ENCODE data around the gene TRIM29.
A peak's percentile ranks its signal among the peaks of the same experiment; 100 is the strongest.

Gene TRIM29

DNA sequence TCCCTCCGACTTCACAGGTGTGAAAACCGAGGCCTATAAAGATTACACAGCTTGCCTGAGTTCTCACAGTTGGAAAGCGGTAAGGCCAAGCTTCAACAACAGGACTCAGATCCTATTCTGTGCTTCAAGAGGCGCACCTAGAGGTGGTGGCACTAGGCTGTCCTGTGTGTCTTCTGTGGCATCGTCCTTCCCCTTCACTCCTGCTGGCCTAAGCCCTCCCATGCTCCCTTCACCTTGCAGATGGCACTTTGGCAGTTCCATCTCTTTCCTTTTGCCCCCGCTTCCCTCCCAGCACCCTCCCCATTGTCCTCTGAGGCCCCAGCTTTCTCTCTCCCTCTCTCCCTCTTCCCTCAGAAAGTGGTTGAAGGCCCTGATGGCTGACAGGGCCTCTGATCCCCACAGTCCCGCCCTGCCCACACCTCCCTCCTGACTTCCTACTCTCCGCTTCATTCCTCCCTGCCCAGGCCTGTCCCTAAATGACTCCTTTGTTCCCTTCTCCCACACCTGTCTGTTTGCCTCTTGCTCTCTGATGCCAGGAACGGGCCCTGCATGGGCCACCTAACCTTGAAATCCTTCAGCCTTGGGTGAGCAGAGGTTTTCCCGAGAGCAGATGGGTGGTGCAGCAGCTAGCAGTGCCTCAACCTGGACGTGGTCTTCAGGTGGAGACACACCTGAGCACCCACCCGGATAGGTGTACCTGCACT is 5.8 kb downstream of the TRIM29 start:
- TF ChIP-seq, protein P1, sequence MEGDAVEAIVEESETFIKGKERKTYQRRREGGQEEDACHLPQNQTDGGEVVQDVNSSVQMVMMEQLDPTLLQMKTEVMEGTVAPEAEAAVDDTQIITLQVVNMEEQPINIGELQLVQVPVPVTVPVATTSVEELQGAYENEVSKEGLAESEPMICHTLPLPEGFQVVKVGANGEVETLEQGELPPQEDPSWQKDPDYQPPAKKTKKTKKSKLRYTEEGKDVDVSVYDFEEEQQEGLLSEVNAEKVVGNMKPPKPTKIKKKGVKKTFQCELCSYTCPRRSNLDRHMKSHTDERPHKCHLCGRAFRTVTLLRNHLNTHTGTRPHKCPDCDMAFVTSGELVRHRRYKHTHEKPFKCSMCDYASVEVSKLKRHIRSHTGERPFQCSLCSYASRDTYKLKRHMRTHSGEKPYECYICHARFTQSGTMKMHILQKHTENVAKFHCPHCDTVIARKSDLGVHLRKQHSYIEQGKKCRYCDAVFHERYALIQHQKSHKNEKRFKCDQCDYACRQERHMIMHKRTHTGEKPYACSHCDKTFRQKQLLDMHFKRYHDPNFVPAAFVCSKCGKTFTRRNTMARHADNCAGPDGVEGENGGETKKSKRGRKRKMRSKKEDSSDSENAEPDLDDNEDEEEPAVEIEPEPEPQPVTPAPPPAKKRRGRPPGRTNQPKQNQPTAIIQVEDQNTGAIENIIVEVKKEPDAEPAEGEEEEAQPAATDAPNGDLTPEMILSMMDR (IDR thresholded peaks at IDR 0.05; ENCODE audit: insufficient read depth, low read length, missing control alignments), result no peak
- DNase-seq (ENCODE audit: low read depth, low spot score), result no peak
- POLR2A ChIA-PET, result no interaction called here
- H3K4me3 ChIP-seq (ENCODE audit: low read depth, low read length), result no peak overlapping the region
- CTCF ChIA-PET, result interaction anchor here (1.0 kb wide), 1 partner anchor 39 kb away, joined by 3 read pairs; no protein-coding TSS in a partner anchor

DNA sequence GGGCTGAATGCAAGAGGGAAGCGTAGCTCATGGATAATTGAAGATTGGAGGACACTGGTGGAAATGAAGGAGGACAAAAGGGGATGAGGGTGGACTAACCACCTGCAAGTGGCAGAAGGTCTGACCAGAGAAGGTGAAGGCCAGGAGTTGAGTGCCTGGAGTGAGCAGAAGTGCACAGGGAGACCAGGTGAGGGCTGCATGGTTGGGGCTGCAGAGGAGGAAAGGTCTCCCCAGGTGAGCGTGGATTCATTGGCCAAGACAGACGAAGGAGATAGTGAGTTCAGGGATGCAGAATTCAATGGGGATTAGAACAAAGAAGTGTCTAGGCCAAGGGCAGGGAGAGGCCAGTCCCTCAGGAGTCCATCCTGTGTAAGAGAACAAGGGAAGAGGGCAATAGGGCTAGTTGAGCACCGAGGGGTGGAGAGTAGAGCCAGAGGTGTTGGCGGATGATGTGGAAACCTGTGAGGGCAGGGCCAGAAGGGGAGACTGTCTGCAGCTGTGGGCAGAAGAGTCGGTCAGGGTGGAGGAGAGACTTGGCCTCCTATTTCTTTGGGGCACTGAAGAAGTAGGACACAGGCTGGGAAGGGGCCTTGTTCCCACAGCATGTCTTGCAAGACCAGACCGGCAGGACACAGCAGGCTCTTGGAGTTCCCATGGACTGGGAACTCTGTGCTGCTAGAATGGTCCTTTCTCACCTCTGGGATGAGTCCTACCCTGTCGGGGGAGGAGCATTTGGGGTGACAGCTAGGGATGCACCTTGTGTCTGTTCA is 6.7 kb downstream of the TRIM29 start:
- TF ChIP-seq, protein P1 (IDR thresholded peaks at IDR 0.05; ENCODE audit: insufficient read depth, low read length, missing control alignments), result no peak
- no peak for DNase-seq (ENCODE audit: low read depth, low spot score)
- ChIA-PET POLR2A (no interaction called here), CTCF (interaction anchor here (1.0 kb wide), 1 partner anchor 40 kb away, joined by 3 read pairs; no protein-coding TSS in a partner anchor)
- H3K4me3 ChIP-seq (ENCODE audit: low read depth, low read length), result no peak overlapping the region

DNA sequence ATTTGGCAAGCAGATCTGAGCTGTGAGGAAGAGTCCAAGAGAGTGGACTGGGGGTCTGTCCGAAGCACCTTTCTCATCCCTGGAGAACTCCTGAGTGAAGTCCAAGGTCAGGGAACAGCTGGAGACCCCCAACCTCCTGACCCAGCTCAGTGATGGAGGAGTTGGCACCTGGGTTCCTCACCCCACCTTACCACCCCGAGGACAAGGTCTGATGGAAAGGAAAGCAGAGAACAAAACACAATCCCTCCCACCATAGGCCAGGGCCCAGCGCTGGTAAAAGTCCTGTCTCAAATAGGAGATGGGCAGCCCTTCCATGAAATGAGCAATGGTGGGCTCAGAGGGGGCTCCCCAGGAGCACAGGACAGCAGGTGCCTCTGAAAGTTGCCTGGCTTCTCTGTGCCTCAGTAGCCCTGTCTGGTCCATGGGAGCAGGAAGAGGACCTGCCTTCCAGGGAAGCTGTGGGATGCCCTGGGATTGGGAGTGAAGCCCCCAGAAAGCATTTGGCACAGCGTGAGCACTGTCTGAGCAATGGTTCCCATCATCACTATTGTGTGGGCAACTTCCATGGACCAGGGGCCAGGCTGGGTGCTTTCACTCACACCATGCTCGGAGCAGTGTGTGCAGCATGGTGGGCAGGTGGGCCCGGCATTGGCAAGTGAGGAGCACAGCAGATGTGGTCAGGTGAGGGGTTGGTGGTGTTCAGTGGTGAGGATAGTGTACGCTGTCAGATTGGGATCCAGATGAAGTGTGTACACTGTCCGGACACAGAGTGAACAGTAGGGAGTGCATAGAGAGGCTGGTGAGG is 7.5 kb downstream of the TRIM29 start:
- TF ChIP-seq, protein P1 (IDR thresholded peaks at IDR 0.05; ENCODE audit: insufficient read depth, low read length, missing control alignments), result no peak
- ChIA-PET POLR2A (no interaction called here), CTCF (interaction anchor here (0.9 kb wide), 1 partner anchor 11 kb away, joined by 3 read pairs; no protein-coding TSS in a partner anchor)
- H3K4me3 ChIP-seq (ENCODE audit: low read depth, low read length), result no peak overlapping the region
- DNase-seq (ENCODE audit: low read depth, low spot score), result no peak

DNA sequence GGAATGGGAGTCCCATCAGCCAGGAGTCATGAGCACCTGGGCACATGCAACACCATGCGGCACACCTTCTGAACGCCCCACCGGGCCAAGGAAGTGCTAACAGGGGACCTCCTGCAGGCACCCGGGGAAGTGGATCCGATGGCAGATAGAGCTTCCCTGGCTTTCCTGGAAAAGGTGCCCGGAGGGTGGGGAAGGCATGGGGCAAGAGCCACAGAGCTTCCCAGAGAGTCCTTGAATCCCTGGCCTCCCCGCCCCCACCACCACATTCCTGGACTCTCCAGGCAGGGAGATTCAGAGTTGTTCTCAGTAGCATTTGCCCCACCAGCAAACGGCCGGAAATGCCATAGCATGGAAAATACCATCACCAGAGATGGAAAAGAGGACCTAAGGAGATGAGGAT is 8.3 kb downstream of the TRIM29 start:
- DNase-seq (ENCODE audit: low read depth, low spot score), result no peak
- TF ChIP-seq, protein P1 (IDR thresholded peaks at IDR 0.05; ENCODE audit: insufficient read depth, low read length, missing control alignments), result no peak
- CTCF ChIA-PET, result interaction anchor here (0.9 kb wide), 1 partner anchor 12 kb away, joined by 3 read pairs; no protein-coding TSS in a partner anchor
- H3K4me3 ChIP-seq (ENCODE audit: low read depth, low read length), result no peak overlapping the region
- POLR2A ChIA-PET, result no interaction called here

DNA sequence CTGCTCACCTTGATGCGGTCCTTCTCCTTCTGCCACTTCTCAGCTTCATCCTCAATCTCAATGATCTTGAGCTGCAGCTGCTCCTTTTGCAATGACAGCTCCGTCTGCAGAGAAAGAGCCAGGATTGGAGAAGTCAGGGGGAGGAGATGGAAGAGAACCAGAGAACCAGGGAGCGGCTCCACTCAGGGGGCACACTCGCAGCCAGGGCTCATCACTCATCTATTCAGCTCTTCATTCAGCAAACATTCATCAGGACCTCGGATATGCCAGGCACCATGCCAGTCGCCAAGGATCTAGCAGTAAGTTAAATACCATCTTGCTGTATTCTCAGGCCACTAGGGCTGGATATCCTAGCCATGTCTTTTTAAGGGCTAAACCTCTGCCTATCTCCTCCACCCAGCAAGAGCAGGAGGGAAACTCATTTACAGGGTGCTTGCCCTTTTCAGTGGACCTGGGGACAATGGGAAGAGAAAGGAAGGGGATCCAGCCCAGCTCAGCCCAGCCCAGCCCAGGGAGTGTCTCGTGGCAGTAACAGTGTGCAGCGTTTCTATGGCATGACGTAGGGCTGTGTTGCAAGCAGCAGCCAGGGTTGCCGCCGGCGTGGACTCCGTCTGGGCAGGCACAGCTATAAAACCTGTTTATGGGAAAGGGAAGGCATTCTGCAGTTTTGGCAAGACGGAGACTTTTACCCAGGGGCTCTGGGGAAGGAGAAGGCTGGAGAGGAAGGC is 9.4 kb downstream of the TRIM29 start:
- TF ChIP-seq, protein P1 (IDR thresholded peaks at IDR 0.05; ENCODE audit: insufficient read depth, low read length, missing control alignments), result no peak
- ChIA-PET CTCF (interaction anchor here (0.8 to 1.0 kb wide), 2 partner anchors 94 to 175 kb away, joined by 3 read pairs; no protein-coding TSS in a partner anchor), POLR2A (no interaction called here)
- peak; percentile 19 for DNase-seq (ENCODE audit: low read depth, low spot score)
- no peak overlapping the region for H3K4me3 ChIP-seq (ENCODE audit: low read depth, low read length)
